Activated CD4-positive, alpha-beta T cell treated with anti-CD3 and anti-CD28 coated beads, Interleukin-2, amount 10 ng/mL, durations not matched to agents 7 days and 5 days (primary cell): ENCODE measurements around the gene TREM1. TPM values are rescaled to one million over a fixed set of nuclear protein-coding genes. Genes with fewer than 3 reads are reported as not detected.
"Not testable (repeated sequence)": the region's sequence is repeated elsewhere in the genome, so short reads cannot be mapped to it uniquely, and the experiment has no call there.

ENCODE experiments used
- CTCF ChIA-PET: fragments of 350-600 bp; sonication (Branson Sonifier 250); formaldehyde crosslinking; loops from one replicate; lab custom pipeline; 2021; ENCODE audit warnings: antibody characterized with exemption; lab: Charles Lee
- POLR2A ChIA-PET: fragments of 350-600 bp; sonication (Branson Sonifier 250); formaldehyde crosslinking; loops from one replicate; lab custom pipeline; 2021; ENCODE audit warnings: antibody characterized with exemption; lab: Charles Lee
- DNase-seq: peaks from one replicate; pipeline ENCODE4 v3.0.0-alpha.2; 2020
- H3K27ac Mint-ChIP-seq: one replicate; pipeline ENCODE4 v1.8.0; 2021; ENCODE audit warnings: mild to moderate bottlenecking, moderate library complexity, mixed read lengths
- H3K27me3 Mint-ChIP-seq: one replicate; pipeline ENCODE4 v1.8.0; 2021; ENCODE audit warnings: mixed read lengths
- H3K36me3 Mint-ChIP-seq: one replicate; pipeline ENCODE4 v1.8.0; 2021; ENCODE audit warnings: low read depth, mixed read lengths
- H3K4me1 Mint-ChIP-seq: one replicate; pipeline ENCODE4 v1.8.0; 2021; ENCODE audit warnings: mixed read lengths
- H3K4me3 Mint-ChIP-seq: one replicate; pipeline ENCODE4 v1.8.0; 2021; ENCODE audit warnings: mild to moderate bottlenecking, moderate library complexity, mixed read lengths
- H3K9me3 Mint-ChIP-seq: one replicate; pipeline ENCODE4 v1.8.0; 2021; ENCODE audit warnings: mixed read lengths
- total RNA-seq, 2 experiments: library from RNA; stranded (reverse); gene quantifications; one replicate each; pipeline ENCODE4 v1.2.3, GENCODE V29; 2021

The TREM1 gene
- total RNA-seq, 2 experiments from 2014 or later: 0.40 TPM; not detected in 1

- peaks cover 15% of the 10 kb centered on the region for H3K4me1 Mint-ChIP-seq
- H3K4me3 Mint-ChIP-seq: no peak overlapping the region
- CTCF ChIA-PET: no interaction called here
- no peak overlapping the region for H3K27ac Mint-ChIP-seq
- POLR2A ChIA-PET: no interaction called here
- DNase-seq: no peak
- peaks cover 4% of the 10 kb centered on the region for H3K9me3 Mint-ChIP-seq
- peaks cover 23% of the 10 kb centered on the region for H3K27me3 Mint-ChIP-seq
- H3K36me3 Mint-ChIP-seq: no peaks in the 10 kb centered on the region
Measured at GRCh38 chr6:41247882-41248705, 38.4 kb downstream of the TREM1 start.

- Mint-ChIP-seq H3K27me3 (peaks cover 22% of the 10 kb centered on the region), H3K4me3 (no peak overlapping the region), H3K4me1 (peaks cover 18% of the 10 kb centered on the region), H3K36me3 (no peaks in the 10 kb centered on the region), H3K27ac (no peak overlapping the region), H3K9me3 (peaks cover 4% of the 10 kb centered on the region)
- POLR2A ChIA-PET: interaction anchor here (0.6 kb wide), 1 partner anchor 1091 kb away, joined by 3 read pairs; no protein-coding TSS in a partner anchor
- CTCF ChIA-PET: no interaction called here
- no peak for DNase-seq
Measured at GRCh38 chr6:41247288-41247865, 39.1 kb downstream of the TREM1 start.

DNA sequence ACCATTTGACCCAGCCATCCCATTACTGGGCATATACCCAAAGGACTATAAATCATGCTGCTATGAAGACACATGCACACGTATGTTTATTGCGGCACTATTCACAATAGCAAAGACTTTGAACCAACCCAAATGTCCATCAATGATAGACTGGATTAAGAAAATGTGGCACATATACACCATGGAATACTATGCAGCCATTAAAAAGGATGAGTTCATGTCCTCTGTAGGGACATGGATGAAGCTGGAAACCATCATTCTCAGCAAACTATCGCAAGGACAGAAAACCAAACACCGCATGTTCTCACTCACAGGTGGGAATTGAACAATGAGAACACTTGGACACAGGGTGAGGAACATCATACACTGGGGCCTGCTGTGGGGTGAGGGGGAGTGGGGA, 40.0 kb downstream of the TREM1 start:
- DNase-seq, POLR2A ChIA-PET, H3K36me3 Mint-ChIP-seq, H3K9me3 Mint-ChIP-seq, H3K27ac Mint-ChIP-seq, H3K4me3 Mint-ChIP-seq, CTCF ChIA-PET: not testable (repeated sequence)
- Mint-ChIP-seq H3K4me1 (peaks cover 18% of the 10 kb centered on the region), H3K27me3 (peaks cover 28% of the 10 kb centered on the region)

DNA sequence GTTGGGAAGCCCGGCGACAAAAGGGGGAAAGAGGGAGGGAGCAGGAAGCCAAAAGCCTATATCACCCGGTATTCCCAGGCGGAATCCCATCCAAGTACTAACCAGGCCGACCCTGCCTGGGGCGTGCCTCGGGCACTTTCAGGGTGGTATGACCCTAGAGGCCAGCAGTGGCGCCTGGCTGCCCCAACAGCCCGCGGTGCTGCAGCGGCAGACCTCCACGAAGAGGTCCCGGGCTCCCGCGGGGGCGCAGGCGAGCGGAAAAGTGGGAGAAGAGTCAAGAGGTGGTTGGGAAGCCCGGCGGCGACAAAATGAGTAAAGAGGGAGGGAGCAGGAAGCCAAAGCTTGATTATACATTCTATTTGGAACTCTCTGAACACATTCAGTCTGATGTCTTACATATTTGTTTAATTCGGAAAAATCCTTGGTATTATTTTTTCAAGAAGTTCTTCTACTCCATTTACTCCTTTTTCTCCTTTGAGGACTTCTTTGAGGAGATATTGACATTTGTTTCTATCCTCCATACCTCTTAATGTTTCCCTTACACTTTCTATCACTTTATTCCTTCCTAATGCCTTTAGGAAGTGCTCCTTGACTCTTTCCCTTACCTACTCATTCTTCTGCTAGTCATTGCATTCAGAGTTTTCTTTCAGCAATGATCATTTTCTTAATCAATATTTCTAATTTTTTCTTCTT, 46.9 kb downstream of the TREM1 start:
- H3K9me3 Mint-ChIP-seq: no peaks in the 10 kb centered on the region
- peaks cover 3% of the 10 kb centered on the region for H3K4me1 Mint-ChIP-seq
- no peak overlapping the region for H3K4me3 Mint-ChIP-seq
- ChIA-PET POLR2A (no interaction called here), CTCF (no interaction called here)
- H3K27ac Mint-ChIP-seq: no peak overlapping the region
- DNase-seq: no peak
- H3K27me3 Mint-ChIP-seq: peaks cover 53% of the 10 kb centered on the region
- H3K36me3 Mint-ChIP-seq: no peaks in the 10 kb centered on the region

DNA sequence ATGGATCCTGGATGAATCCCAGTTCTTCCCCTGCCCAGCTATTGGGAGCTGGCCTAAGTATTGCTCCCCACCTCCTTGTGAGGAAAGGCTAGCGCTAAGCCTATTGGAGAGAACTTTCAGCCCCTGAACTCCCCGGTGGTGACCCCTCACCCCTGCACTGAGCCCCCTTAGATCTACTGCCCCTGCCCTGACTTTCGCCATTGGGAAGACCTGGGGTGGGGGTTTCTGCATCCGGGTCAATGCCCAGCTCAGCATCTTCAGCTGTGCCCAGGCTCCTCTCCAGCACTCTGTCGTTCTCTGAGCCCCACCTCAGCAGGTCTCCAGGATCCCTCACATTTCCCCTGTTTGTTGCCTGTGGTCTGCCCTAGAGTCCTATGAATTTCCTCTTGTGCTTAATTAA, 49.4 kb downstream of the TREM1 start:
- H3K4me3 Mint-ChIP-seq: no peak overlapping the region
- H3K4me1 Mint-ChIP-seq: no peaks in the 10 kb centered on the region
- H3K9me3 Mint-ChIP-seq: no peaks in the 10 kb centered on the region
- H3K36me3 Mint-ChIP-seq: no peaks in the 10 kb centered on the region
- CTCF ChIA-PET: no interaction called here
- peaks cover 37% of the 10 kb centered on the region for H3K27me3 Mint-ChIP-seq
- POLR2A ChIA-PET: no interaction called here
- no peak for DNase-seq
- no peak overlapping the region for H3K27ac Mint-ChIP-seq

DNA sequence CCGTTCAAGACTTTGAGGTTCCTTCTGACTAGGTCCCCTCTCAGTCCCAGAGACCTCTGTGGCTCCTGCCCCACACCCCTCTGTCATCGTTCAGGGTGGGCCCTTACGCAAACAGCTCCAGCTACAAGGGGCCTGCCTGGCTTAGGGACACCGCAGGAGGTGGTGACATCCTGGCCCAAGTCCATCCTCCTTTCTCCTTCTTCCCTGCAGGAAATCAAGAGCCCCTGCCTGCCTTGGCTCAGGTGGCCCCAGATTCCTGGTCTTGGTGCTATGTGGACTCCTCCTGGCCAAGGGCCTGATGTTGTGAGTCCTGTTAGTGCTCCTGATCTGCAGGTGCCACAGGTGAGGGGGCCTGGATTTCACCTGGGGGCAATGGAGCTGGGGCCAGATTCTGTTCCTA, 50.2 kb downstream of the TREM1 start:
- DNase-seq: no peak
- Mint-ChIP-seq H3K27ac (no peak overlapping the region), H3K36me3 (no peaks in the 10 kb centered on the region), H3K27me3 (peaks cover 37% of the 10 kb centered on the region), H3K4me1 (no peaks in the 10 kb centered on the region), H3K4me3 (no peak overlapping the region), H3K9me3 (no peaks in the 10 kb centered on the region)
- ChIA-PET CTCF (no interaction called here), POLR2A (no interaction called here)

- no peak for DNase-seq
- Mint-ChIP-seq H3K4me3 (no peak overlapping the region), H3K9me3 (no peaks in the 10 kb centered on the region), H3K36me3 (no peaks in the 10 kb centered on the region), H3K27ac (no peak overlapping the region), H3K4me1 (no peaks in the 10 kb centered on the region), H3K27me3 (peaks cover 19% of the 10 kb centered on the region)
- ChIA-PET POLR2A (no interaction called here), CTCF (no interaction called here)
Measured at GRCh38 chr6:41232667-41233066, 53.8 kb downstream of the TREM1 start.

DNA sequence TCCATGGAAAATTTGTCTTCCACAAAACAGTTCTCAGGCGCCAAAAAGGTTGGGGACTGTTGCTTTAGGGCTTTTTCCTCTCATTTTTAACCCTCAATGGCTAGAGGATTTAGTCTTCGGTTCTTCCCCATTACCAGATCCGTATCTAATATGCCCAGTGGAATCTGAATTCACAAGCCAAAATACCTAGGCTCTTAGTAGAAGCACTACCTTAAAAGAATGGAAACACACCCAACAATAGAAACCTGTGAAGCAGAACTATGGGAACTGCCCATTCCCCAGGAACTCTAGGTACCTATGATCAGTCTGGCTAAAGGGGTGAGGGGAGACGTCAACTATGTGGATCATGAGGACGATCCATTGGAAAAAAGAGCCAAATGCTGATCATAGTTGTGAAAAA, 55.2 kb downstream of the TREM1 start:
- H3K27ac Mint-ChIP-seq: no peak overlapping the region
- POLR2A ChIA-PET: no interaction called here
- no peak overlapping the region for H3K4me3 Mint-ChIP-seq
- peaks cover 16% of the 10 kb centered on the region for H3K27me3 Mint-ChIP-seq
- no peak for DNase-seq
- H3K9me3 Mint-ChIP-seq: no peaks in the 10 kb centered on the region
- CTCF ChIA-PET: no interaction called here
- no peaks in the 10 kb centered on the region for H3K36me3 Mint-ChIP-seq
- H3K4me1 Mint-ChIP-seq: no peaks in the 10 kb centered on the region

- Mint-ChIP-seq H3K9me3 (no peaks in the 10 kb centered on the region), H3K27ac (no peak overlapping the region), H3K4me3 (no peak overlapping the region), H3K4me1 (no peaks in the 10 kb centered on the region), H3K36me3 (no peaks in the 10 kb centered on the region), H3K27me3 (peaks cover 14% of the 10 kb centered on the region)
- CTCF ChIA-PET: no interaction called here
- POLR2A ChIA-PET: no interaction called here
- no peak for DNase-seq
Measured at GRCh38 chr6:41229721-41230120, 56.8 kb downstream of the TREM1 start.

DNA sequence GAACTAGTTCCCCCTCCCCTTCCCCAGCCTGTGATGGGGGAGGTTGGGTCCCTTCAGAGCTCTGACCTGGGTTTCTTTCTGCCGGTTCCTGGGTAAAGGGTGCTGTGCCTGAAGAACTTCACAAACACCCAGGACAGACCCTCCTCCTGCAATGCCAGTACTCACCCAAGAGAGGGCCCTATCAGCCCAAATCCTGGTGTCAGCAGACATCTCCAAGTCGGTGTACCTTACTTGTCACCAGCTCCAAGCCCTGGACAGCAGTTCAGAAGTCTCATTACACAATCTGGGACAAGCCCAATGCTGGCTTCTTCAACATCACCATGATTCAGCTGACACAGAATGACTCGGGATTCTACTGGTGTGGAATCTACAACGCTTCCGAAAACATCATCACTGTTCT, 57.9 kb downstream of the TREM1 start:
- H3K27ac Mint-ChIP-seq: no peak overlapping the region
- no peaks in the 10 kb centered on the region for H3K9me3 Mint-ChIP-seq
- DNase-seq: no peak
- ChIA-PET POLR2A (no interaction called here), CTCF (no interaction called here)
- H3K27me3 Mint-ChIP-seq: peaks cover 14% of the 10 kb centered on the region
- H3K36me3 Mint-ChIP-seq: no peaks in the 10 kb centered on the region
- H3K4me1 Mint-ChIP-seq: no peaks in the 10 kb centered on the region
- no peak overlapping the region for H3K4me3 Mint-ChIP-seq

DNA sequence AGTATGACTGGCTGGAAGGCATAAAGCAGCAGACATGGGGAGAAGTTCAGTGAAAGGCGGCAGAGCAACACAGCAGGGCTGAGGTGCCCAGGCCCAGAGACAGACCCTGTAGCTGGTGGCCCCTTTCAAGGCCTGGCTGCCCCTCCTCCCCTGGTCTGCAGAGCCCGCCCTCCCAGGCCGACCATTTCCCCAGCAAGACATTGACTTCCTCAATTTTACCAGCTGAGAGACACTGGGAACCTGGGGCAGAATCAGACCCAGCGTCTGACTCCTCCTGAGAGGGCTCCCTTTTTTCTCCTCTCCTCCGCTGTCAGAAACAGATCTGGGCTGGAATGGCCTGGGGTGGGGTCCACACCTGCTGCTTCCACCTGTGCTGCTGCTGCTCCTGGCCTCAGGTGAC, 58.4 kb downstream of the TREM1 start, which contains the start of gene TREML4:
TSS of gene TREML4 (plus strand) at position 254 of the 400 bp plus-strand sequence. CDS start at position 333, 79 bp downstream.
- DNase-seq: no peak
- no peaks in the 10 kb centered on the region for H3K36me3 Mint-ChIP-seq
- no peak within 1 kb of the TSS for H3K27ac Mint-ChIP-seq
- peaks cover 14% of the 10 kb centered on the region for H3K27me3 Mint-ChIP-seq
- ChIA-PET CTCF (no interaction called here), POLR2A (no interaction called here)
- H3K4me3 Mint-ChIP-seq: no peak within 1 kb of the TSS
- no peaks in the 10 kb centered on the region for H3K9me3 Mint-ChIP-seq
- no peaks in the 10 kb centered on the region for H3K4me1 Mint-ChIP-seq

- no peak overlapping the region for H3K27ac Mint-ChIP-seq
- peaks cover 9% of the 10 kb centered on the region for H3K27me3 Mint-ChIP-seq
- H3K4me3 Mint-ChIP-seq: no peak overlapping the region
- POLR2A ChIA-PET: no interaction called here
- H3K36me3 Mint-ChIP-seq: no peaks in the 10 kb centered on the region
- no peak for DNase-seq
- no peaks in the 10 kb centered on the region for H3K4me1 Mint-ChIP-seq
- CTCF ChIA-PET: no interaction called here
- H3K9me3 Mint-ChIP-seq: no peaks in the 10 kb centered on the region
Measured at GRCh38 chr6:41226752-41227151, 59.7 kb downstream of the TREM1 start.

DNA sequence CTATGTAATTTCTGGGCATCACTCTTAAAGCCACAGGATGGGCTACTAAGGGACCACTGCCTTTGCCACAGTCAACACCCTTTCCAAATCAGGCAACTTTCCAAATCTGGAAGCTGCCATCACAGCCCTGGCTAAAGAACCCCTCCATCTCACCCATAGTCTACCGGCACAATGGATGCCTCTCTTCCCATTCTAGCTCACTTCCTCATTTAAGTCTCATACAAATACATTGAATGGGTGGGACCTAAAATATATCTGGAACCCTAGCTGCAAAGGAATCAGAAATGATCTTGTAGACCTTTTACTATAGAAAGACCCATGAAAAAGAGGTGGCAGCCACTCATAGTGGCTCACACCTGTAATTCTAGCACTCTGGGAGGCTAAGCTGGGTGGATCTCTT, 61.7 kb downstream of the TREM1 start:
- no peak overlapping the region for H3K27ac Mint-ChIP-seq
- CTCF ChIA-PET: interaction anchor here (1.0 to 1.3 kb wide), 2 partner anchors 18 to 33 kb away, joined by 3 to 4 read pairs; no protein-coding TSS in a partner anchor

More for the DNA sequence above, 61.7 kb downstream of the TREM1 start:
- Mint-ChIP-seq H3K27me3 (peaks cover 5% of the 10 kb centered on the region), H3K4me3 (no peak overlapping the region), H3K36me3 (no peaks in the 10 kb centered on the region), H3K4me1 (no peaks in the 10 kb centered on the region), H3K9me3 (peaks cover 6% of the 10 kb centered on the region)
- no peak for DNase-seq
- POLR2A ChIA-PET: no interaction called here
